Chondrocyte (in vitro differentiated cells): Measurements from ENCODE around the gene FAM204A. TPM values are rescaled to one million over a fixed set of nuclear protein-coding genes. Genes with fewer than 3 reads are reported as not detected.

ENCODE experiments used
- DNase-seq: peaks from one replicate; pipeline ENCODE4 v3.0.0; 2021; ENCODE audit warnings: mixed read lengths, low spot score
- H3K27ac Mint-ChIP-seq: one replicate; pipeline ENCODE4 v1.8.0; 2021; ENCODE audit warnings: mild to moderate bottlenecking, moderate library complexity, mixed read lengths; ENCODE audit not compliant: unreplicated experiment
- H3K27me3 Mint-ChIP-seq: 2 replicates; pipeline ENCODE4 v1.8.0; 2021; ENCODE audit warnings: low read depth, mixed read lengths
- H3K36me3 Mint-ChIP-seq: 2 replicates; pipeline ENCODE4 v1.8.0; 2021; ENCODE audit warnings: low read depth, mixed read lengths
- H3K4me1 Mint-ChIP-seq: 2 replicates; pipeline ENCODE4 v1.8.0; 2021; ENCODE audit warnings: low read depth, mild to moderate bottlenecking, mixed read lengths
- H3K4me3 Mint-ChIP-seq: one replicate; pipeline ENCODE4 v1.8.0; 2021; ENCODE audit warnings: mild to moderate bottlenecking, moderate library complexity, mixed read lengths; ENCODE audit not compliant: unreplicated experiment
- H3K9me3 Mint-ChIP-seq: 2 replicates; pipeline ENCODE4 v1.8.0; 2021; ENCODE audit warnings: low read depth, mixed read lengths
- total RNA-seq: library from RNA; stranded (reverse); gene quantifications from 3 replicates; pipeline ENCODE4 v1.2.1, GENCODE V29; 2021
- TF ChIP-seq, protein P1 (sequence below): fragments of 200-600 bp; sonication (generic); IDR thresholded peaks from 2 replicates; pipeline ENCODE4 v1.5.0; 2021; ENCODE audit warnings: antibody characterized with exemption, mild to moderate bottlenecking, moderate library complexity

FAM204A gene
- total RNA-seq, 1 donor from 2014 or later: 63.2 TPM

GRCh38 chr10:118290471-118290995 is 51.6 kb downstream of the FAM204A start:
- peaks cover 11% of the 10 kb centered on the region for H3K27me3 Mint-ChIP-seq
- H3K4me3 Mint-ChIP-seq: no peak overlapping the region
- H3K36me3 Mint-ChIP-seq: no peaks in the 10 kb centered on the region
- TF ChIP-seq, protein P1, sequence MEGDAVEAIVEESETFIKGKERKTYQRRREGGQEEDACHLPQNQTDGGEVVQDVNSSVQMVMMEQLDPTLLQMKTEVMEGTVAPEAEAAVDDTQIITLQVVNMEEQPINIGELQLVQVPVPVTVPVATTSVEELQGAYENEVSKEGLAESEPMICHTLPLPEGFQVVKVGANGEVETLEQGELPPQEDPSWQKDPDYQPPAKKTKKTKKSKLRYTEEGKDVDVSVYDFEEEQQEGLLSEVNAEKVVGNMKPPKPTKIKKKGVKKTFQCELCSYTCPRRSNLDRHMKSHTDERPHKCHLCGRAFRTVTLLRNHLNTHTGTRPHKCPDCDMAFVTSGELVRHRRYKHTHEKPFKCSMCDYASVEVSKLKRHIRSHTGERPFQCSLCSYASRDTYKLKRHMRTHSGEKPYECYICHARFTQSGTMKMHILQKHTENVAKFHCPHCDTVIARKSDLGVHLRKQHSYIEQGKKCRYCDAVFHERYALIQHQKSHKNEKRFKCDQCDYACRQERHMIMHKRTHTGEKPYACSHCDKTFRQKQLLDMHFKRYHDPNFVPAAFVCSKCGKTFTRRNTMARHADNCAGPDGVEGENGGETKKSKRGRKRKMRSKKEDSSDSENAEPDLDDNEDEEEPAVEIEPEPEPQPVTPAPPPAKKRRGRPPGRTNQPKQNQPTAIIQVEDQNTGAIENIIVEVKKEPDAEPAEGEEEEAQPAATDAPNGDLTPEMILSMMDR: no peak
- DNase-seq: no peak
- no peaks in the 10 kb centered on the region for H3K4me1 Mint-ChIP-seq
- no peak overlapping the region for H3K27ac Mint-ChIP-seq
- peaks cover 6% of the 10 kb centered on the region for H3K9me3 Mint-ChIP-seq

DNA sequence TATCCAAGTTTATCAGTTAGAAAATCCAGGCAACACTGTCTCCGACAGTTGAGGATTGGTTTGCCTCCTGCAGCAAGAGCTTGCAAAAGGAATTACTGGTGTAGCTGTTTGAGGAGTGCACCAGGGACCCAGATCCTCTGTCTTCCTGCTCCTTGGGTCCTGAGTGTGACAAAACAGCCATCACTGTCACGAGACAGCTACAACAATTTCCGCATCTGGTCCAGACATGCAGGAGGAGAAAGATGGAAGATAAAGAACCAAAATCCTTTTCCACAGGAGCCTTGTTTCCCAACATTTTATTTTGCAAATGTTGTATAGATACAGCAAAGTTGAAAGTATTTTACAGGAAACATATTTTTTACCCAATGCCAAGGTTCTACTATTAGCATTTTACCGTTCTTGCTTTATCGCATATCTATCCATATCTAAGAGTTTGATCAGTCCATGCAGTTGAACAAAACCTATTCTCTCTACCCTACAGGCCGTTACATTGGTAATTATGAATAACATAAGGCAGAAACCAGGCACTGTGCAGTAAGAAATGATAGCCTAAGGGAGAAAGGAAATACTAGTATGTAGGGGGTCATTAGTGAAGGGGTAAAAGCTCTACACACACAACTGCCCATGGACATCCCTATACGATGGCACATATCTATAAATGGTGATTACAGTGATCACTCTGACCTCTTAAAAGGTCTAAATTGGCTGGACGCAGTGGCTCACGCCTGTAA is 54.9 kb downstream of the FAM204A start:
- H3K4me1 Mint-ChIP-seq: no peaks in the 10 kb centered on the region
- DNase-seq: no peak
- H3K9me3 Mint-ChIP-seq: peaks cover 6% of the 10 kb centered on the region
- H3K27ac Mint-ChIP-seq: no peak overlapping the region
- TF ChIP-seq, protein P1: no peak
- peaks cover 13% of the 10 kb centered on the region for H3K27me3 Mint-ChIP-seq
- H3K4me3 Mint-ChIP-seq: no peak overlapping the region
- H3K36me3 Mint-ChIP-seq: no peaks in the 10 kb centered on the region

DNA sequence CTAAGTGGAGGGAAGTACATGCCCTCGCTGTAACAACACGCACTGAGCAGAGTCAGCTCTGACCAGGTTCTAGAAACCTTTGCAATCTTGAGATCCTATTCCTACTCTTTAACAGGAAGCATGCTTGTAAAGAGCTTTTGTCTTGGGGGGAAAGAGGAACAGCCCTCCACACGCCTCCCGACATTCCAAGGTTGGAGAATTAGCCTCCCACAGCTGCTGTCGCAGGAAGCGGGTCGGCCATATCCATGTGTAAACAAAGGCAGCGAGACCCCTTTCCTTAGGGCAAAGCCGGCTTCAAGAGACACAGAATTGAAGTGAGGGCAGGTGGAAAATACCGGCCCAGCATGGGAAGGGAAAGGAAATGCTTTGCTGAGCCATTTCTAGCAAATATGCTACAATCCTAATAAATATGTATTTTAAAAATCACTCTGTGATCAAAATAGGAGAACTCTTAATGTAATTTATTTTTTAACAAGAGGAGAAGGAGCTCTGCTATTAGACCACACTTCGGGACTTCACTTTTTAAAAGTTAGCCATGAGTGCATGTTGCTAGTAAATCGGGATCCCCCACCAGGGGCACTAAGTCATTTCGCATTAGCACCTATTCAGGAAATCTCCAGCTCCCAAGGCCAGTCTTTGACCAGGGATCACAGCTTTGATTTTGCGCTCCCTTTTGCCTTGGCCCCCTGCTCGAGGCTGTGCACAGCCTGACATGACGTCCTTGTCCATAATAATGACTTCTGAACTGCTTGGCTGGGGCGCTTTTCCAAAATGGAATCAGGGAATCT is 55.9 kb downstream of the FAM204A start:
- H3K36me3 Mint-ChIP-seq: no peaks in the 10 kb centered on the region
- no peaks in the 10 kb centered on the region for H3K4me1 Mint-ChIP-seq
- TF ChIP-seq, protein P1: no peak
- DNase-seq: no peak
- H3K27me3 Mint-ChIP-seq: peaks cover 11% of the 10 kb centered on the region
- no peak overlapping the region for H3K27ac Mint-ChIP-seq
- no peak overlapping the region for H3K4me3 Mint-ChIP-seq
- H3K9me3 Mint-ChIP-seq: peaks cover 6% of the 10 kb centered on the region

DNA sequence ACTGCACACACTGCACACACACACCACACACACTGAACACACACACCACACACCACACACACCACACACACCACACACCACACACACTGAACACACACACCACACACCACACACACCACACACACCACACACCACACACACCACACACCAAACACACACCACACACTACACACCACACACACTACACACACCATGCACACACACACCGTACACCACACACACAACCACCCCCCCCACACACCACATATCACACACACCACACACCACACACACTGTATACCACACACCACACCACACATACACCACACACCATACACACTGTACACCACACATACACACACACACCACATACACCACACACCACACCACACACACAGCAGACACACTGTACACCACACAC is 59.5 kb downstream of the FAM204A start:
- H3K4me1 Mint-ChIP-seq: no peaks in the 10 kb centered on the region
- H3K27ac Mint-ChIP-seq: no peak overlapping the region
- no peaks in the 10 kb centered on the region for H3K36me3 Mint-ChIP-seq
- H3K9me3 Mint-ChIP-seq: peaks cover 2% of the 10 kb centered on the region
- TF ChIP-seq, protein P1: no peak
- no peak overlapping the region for H3K4me3 Mint-ChIP-seq
- peaks cover 6% of the 10 kb centered on the region for H3K27me3 Mint-ChIP-seq
- DNase-seq: no peak

DNA sequence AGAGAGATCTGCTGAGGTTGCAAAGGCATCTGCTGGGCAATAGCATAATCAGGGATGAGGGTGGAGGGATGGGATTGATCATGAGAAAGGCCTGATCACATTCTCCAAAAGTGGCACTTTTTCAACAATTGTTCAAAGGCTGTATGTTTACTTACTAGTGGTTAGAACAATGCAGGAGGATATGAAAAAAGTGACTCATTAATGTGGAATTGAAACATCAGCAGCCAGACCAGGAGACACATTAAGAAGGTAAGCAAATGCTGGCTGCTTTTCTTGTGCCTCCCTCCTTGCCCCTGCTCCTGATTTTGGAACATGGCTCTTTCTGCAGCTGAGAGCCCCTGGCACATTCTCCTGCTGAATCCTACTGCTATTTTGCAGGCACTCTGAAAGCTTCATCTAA is 63.5 kb downstream of the FAM204A start:
- Mint-ChIP-seq H3K27ac (no peak overlapping the region), H3K27me3 (peaks cover 1% of the 10 kb centered on the region), H3K4me1 (no peaks in the 10 kb centered on the region), H3K36me3 (peaks cover 2% of the 10 kb centered on the region), H3K9me3 (peaks cover 7% of the 10 kb centered on the region), H3K4me3 (no peak overlapping the region)
- TF ChIP-seq, protein P1: no peak
- DNase-seq: no peak
